Ureter (tissue), 1 donor: ENCODE results near the gene KRTAP11-1. TPM values are rescaled to one million over a fixed set of nuclear protein-coding genes. Genes with fewer than 3 reads are reported as not detected.

Experiments
- DNase-seq: peaks from one replicate; pipeline ENCODE4 v3.0.0-alpha.2; 2020; ENCODE audit warnings: low spot score
- total RNA-seq: library from RNA; stranded (reverse); gene quantifications from one replicate; pipeline ENCODE4 v1.2.4, GENCODE V29; 2023
- donor health status: DM: yes; HTN: yes; CAD: no.

Gene KRTAP11-1, protein sequence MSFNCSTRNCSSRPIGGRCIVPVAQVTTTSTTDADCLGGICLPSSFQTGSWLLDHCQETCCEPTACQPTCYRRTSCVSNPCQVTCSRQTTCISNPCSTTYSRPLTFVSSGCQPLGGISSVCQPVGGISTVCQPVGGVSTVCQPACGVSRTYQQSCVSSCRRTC
- not detected for total RNA-seq

DNA sequence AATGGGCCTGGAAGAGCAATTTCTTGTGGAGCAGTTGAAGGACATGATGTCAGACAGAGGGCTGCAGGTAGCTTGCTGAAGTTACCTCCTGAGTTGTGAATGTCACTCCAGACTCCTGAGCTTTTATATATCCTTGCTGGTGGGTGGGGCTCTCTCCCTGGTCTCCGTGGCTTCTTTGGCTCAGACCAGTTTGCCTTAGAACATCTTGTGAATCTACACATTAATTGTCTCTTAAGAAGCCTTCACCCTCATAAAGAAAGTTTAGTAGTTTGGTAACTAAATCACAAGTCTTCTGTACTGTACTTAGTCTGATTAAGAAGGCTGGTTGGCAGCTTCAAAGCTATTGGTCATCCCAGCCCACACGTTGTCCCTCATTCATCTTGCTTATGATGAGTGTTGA is at the start of gene KRTAP11-1:
KRTAP11-1 (minus strand) TSS at position 101 of the 400 bp plus-strand sequence; CDS start at position 45, 56 bp downstream.
- DNase-seq, result no peak

DNA sequence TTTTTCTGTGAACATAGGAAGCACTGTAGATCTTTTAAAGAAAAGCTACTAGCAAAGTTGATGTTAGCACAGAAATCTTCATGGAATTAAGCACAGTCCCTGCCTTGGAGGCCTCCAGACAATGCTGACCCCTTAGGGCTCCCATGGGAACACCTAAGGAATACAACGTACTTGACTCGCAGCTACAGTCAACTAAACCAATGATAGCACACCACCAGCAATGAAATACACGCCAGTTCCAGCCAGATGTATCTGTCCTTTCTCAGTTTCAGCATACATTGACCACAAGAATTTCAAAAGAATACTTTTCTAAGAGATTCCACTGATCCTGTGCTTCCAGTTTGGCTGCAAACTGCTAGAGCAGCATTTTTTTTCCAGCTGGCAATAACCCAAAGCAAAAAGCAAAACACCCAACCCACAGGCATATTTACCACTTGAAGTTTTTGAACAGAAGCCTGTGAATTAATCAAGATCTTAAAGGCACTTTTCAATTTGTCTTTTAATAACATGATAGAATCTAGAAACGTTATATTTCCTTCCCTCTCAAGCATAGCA is 42.8 kb upstream of the KRTAP11-1 start:
- DNase-seq, result no peak

DNA sequence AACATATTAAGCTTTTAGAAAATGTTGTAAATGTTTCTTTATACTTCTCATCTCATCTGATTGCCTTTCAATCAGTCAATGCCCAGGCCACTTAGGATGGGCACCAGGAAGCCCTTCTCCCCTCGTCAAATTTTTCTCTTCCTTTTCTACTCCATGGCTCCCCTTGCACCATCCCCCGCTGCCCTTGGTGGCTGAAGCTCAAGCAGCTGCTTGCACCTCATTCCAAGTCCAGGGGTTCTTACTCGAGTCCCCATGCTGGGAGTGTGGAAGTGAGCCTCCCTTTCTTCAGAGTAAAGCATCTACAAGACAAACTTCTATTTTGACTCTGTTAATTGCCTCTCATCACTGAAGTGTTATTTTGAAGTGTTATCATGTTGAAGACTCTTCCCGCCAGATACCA is 39.7 kb upstream of the KRTAP11-1 start:
- DNase-seq, result no peak

DNA sequence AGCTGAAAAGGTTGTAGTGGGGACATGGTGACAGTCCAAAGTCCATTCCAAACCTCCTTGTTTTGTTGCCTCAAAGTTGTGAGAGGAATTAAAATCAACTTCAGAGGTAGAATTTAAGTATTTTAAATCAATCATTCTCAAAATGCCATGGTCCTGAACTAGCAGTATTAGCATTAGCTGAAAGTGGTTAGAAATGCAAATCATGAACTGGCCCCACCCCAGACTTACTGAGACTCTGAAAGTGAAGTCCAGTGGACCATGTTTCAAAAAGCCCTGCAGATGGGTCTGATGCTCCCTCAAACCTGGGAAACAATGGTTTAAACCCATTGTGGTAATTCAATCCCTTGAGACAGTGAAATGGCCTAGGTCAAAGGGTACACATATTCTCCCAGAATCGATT is 36.2 kb upstream of the KRTAP11-1 start:
- no peak for DNase-seq

DNA sequence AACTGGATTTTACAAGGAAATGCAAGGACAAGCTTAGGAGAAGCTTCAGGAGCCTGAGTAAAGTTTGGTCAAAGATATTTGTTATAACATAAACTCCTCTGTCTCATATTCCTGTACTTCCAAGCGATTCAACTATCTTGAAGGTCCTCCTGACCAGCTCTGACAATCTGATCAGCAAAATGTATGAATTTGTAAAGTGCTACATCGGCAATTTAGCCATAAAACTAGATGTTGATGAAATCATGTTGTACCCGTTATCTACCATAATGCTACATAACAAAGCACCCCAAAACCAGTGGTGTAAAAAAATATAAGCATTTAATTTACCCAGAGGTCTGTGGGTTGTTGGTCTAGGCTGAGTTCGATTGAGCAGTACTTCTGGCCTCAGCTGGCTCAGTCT is 19.5 kb upstream of the KRTAP11-1 start:
- DNase-seq, result no peak

DNA sequence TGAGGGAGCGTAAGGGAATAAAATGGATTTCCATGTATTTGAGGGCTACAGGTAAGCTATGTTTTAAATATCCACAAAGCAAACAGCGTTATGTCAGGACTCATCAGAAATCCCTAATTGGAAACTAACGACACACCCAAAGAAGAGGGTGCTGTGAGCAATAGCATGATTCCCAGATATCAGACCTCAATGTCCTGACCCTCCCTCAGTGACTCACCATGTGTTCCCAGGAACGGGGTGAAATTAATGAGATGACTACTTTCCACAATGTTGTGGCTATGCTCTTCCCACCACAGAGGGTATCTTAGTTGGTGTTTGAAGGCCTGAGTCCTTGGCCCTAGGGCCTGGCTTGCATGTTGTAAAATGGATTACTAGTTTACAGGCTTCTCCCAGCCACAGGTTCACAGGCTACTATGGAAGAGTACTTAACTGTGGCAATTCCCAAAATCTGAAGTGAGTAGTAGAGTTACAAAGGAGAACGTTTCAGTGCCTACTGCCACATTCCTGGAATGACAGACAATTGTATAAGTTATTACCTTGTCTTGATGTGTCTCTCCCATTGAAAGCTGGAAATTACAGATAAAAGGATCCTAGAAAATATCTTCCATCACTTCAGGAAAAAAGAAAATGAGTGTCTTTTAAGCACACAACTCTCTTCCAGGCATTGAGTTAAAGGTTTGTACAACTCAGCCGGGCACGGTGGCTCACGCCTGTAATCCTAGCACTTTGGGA is 1.7 kb upstream of the KRTAP11-1 start:
- DNase-seq, result no peak

DNA sequence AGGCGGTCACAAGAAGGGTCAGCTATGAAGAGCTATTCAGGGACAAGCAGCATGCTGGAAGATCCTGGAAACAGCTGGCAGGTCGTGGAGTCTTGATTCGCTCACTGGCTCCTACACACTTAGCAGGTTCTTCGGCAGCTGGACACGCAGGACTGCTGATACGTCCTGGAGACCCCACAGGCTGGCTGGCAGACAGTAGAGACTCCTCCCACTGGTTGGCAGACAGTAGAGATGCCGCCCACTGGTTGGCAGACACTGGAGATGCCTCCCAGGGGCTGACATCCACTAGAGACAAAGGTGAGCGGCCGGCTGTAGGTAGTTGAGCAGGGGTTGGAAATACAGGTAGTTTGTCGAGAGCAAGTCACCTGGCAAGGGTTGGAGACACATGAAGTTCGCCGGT is 466 bp downstream of the KRTAP11-1 start:
- DNase-seq, result no peak

DNA sequence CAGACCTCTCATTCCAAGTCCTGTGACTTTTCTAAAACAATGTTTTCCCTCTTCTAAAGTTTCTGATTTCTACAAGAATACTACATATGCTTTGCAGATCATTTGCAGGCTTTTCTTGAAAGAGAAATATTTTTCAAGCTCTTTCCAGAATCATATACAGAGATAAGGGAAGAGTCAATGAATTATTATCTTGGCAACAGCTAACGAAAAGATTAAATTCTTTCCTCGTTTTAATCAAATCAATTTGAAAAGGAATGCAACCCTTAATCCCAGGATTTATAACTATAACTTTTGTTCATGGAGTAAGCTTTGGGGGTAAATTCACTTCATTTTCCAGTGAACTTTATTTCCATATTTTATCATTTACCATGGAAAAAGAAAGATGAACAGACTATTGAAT is 6.9 kb downstream of the KRTAP11-1 start:
- DNase-seq, result no peak

DNA sequence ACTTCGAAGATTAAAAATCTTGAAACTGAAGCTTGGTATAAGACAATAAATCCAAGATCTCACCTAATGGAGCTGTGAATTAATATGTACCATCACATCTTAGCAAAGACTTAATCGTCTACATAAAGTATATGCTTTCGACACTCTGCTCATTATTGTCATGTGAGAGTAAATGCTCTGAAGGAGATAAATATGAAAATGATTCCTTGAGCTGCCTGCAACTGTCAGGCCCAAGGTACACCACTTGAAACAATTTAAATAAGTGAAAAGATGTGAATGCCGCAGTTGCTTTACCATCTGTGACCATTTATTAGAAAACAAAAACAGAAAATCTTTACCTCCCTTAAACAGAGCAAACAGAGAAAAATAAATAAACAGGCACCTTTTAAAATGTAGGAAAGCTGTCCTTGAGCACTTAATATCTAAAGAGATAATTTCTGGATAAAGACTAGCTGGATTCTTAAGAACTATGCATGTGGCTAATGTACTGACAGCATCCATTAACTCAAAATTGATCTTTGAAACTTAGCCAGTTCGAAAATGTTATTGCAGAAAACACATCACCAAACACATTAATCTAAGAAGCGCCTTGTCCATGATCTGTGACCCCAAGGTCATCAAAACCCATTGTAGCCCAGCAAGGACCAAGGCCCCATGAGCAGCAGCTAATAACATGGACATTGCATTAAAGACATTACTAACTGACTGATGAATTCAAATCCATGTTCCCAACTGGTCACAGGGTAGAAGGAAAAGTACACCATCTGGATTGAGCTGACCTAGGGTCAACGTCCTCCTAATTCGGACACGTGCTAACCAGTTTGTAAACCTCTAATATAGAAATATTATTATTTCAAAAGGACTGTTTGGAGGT is 33.5 kb downstream of the KRTAP11-1 start:
- DNase-seq, result no peak

DNA sequence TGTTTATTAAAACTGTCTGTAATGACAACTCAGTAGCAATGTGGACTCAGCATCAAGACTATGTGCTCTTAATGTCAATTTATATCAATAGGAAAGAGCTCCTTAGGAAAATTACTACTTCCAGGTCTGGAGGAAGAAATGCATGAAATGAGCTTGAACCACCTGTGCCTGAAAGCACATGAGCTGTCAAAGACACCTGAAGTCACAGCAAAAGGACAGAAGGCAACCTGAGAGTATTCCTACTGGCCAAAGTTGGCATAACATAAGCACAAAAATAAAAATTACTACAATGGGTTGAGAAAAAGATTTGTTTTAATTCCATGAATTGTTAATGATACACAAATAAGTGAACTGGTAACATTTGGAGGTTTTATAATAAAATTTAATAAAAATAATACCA is 38.4 kb downstream of the KRTAP11-1 start:
- no peak for DNase-seq

DNA sequence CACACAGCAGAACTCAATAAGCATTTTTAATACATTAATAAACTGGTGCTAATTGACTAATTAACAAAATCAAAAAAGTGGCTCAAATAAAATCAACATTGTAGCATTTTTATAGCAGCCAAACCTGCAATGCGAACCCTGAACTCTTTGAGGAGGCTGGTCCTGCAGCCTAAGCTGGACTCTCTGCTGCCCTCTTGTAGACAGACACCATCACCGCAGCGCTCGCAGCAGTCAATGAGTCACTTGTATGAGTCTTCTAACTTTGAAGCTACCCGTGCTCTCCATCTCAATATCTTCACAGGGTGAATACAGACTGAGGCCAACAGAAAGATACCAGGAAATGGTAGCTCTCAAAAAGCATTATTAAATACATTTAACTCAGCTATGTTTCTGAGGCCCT is 42.1 kb downstream of the KRTAP11-1 start:
- DNase-seq, result no peak

DNA sequence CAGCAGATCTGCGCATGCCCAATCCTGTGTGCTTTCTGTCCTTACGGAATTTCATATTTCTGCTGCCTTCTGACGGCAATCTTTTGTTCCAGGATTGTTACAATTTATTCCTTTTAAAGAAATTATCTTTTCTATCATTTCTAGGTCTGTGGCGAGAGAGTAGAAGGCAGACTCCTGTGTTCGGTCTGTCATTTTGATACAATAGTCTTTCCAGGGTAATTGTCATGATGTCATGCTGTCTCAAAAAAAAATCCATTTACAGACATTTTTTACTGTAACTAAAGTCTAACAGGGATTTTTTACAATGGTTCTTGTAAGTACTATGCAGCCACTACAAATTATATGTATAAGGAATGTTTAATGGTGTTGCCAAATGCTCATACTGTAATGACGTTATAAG is 42.8 kb downstream of the KRTAP11-1 start:
- DNase-seq, result no peak

DNA sequence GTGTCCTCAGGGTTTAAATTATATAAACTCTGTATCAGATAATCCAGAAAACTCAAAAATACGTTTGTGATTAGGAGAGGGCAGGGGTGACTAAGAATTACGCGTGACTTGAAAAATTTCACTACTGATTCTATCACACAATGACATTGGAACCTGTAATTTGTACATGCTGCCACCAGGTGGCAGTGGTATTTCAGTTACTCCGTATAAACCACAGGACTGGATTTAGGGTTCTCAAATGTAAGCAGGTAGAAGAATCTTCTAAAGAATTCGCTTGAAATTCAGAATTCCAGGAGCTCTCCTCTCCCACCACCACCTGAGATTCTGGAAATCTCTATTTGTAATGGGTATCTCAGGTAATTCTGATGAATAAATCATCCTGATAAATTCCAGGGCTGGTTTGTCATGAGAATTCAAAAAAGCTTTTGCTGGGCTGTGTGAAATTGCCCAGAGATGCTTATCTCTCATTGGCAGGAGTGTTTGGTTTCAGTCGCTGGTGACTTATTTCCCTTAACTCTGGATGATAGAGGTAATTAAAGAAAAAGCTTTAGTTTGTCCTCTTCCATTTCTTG is 50.1 kb downstream of the KRTAP11-1 start:
- no peak for DNase-seq

Other genes with a start within 250 kb of the KRTAP11-1 start
- not detected for gene KRTAP20-2, start 246.4 kb downstream of the KRTAP11-1 start, total RNA-seq
- not detected for gene KRTAP20-3, start 238.7 kb downstream of the KRTAP11-1 start, total RNA-seq
- not detected for gene KRTAP21-3, start 162.8 kb downstream of the KRTAP11-1 start, total RNA-seq
- not detected for gene KRTAP21-2, start 134.3 kb downstream of the KRTAP11-1 start, total RNA-seq
- not detected for gene KRTAP21-1, start 126.2 kb downstream of the KRTAP11-1 start, total RNA-seq
- not detected for gene KRTAP8-1, start 68.3 kb downstream of the KRTAP11-1 start, total RNA-seq
- gene KRTAP7-1, start 51.8 kb downstream of the KRTAP11-1 start, total RNA-seq, result not detected
- not detected for gene KRTAP19-8, start 156.9 kb upstream of the KRTAP11-1 start, total RNA-seq